Stimulated activated CD4-positive, alpha-beta T cell treated with anti-CD3 and anti-CD28 coated beads, Interleukin-4, amount 100 ng/mL, for 48 hours (primary cell): ENCODE data around the gene TMEM250.

Experiments
- DNase-seq, 2 donors: peaks; one replicate each; pipeline ENCODE4 v3.0.0-alpha.2; 2020; ENCODE audit warnings: low read depth in 2 of 2

Gene TMEM250

DNA sequence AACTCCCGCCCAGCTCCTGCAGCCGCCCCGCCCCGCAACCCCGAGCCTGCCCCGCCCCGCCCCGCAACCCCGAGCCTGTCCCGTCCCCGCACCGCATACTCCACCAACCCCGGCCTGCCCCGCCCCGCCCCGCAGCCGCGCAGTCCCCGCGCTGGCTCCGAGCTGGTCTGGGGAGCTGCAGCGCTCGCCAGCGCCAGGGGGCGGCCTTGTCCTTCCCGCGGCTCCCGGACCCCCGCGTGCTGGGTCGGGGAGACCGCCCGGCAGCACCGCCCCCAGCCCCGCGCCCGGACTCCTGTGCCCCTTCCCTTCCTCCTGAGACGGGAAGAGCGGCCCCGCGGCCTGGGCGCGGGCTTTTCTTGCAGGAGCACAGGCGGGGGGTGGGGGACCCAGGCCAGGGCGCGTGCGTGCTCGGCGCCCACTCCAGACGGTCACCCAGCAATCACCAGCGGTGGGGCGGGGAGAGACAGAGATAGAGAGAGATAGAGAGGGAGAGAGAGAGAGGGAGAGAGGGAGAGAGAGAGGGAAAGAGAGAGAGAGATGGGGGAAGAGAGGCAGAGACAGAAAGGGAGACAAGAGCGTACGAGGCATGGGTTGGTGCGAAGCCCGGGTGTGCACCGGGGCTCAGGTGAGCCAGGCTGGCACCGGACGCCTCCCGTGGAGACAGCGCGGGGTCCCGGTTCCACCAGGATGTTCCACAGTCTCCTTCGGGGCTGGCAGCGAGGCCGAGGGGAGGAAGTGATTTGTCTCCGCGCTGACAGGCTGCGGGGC, 14.7 kb upstream of the TMEM250 start:
- peak in 1 of 2 donors; percentile 22 for DNase-seq

DNA sequence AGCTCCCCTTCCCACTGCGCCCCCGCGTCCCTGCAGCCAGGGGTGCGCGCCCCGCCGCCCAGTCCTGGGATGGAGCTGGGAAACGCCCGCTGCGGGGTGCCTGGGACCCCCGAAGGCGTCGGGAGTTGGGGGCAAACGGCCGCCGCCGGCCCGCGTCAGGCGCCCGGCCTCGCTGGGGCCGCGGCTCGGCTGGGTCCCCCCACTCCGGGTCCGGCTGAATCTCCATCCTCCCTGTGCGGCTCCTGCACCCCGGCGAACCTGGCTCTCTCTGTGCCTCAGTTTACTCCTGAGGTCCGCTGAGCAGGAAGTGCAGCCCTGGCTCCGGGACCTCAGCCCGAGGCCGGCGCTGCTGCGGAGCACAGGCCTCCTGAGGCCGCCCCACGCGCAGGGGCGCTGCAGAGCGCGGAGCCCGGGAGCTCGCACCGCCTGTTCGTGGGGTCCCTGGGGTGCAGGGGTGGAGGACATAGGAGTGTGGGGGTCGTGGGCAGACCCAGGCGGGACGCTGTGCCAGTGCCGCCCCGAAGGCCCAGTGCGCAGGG, 13.9 kb upstream of the TMEM250 start:
- DNase-seq, result no peak

DNA sequence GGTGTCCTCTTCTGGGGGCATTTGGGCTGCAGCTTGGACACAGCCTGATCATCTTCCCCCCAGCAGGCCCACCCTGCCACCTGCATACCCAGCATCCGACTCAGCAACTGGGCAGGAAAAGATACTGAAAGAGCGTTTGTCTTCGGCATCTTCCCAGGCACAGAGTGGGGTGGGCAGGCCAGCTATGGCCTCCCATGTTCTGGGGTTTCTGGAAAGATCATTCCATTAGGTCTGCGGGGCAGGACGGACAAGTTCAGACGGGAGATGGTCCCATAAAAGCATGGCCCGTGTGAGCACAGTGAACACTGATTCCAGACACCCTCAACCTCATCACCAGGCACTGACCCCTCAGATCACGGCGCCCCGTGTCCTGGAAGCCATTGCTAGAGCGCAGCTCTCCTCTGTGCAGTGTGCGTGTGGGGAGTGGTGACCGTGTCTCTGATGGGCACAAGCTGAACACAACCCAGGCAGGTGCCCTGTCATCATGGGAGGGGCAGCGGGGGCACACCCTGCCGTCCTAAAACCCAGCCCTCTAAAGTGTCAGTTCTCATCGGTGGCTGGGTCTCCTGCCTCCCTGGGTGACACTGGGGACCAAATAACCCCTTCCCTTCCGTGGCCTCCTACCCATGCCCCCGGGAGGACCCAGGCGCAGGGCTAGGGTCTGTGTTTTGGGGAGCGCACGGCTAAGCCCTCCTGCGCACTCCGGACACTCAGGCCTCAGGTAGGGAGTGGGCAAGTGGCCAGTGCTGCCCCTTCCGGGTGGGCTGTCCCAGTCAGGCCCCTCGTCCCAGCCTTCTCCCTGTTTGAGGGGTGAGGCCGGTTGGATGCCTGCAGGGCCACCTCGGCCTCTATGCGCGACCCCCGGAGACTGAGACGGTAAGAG, 13.2 kb upstream of the TMEM250 start:
- no peak for DNase-seq

DNA sequence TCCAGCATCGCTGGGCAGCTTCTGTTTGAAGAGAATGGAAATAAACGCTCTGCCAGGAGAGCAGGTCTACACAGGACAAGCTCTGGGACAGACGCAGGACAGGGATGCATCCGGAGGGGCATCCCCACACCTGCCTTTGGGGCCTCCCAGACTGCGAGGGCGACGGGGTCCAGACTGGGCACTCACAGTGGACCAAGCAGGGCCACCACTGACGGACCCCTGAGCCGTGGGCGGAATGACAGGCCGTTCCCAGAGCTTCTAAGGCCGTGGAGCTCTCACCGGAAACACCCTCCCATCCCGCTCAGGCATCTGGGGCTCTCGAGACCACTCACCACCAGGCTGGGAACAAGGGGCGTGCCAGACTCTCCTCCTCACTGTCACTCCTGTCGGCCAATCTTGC, 10.5 kb upstream of the TMEM250 start:
- DNase-seq, result no peak

DNA sequence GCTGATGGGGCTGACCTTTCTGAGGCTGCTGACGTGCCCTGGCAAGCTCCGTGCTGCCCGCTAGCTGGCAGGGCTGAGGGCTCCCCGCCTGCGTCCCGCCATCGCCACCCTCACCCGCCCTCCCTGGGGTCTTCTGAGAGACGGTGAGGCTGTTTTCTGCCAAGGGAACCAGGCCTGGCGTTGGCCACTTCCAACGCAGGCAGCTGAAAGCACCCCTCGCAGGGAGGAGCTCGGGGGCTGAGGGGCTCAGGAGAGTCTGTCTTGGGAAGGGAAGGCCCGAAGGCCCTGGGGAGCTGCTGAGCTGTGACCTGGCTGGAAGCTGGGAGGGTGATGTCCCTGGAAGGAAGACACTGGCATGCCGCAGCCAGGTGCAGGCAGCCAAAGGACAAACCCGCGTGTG, 9.8 kb upstream of the TMEM250 start:
- DNase-seq, result no peak

DNA sequence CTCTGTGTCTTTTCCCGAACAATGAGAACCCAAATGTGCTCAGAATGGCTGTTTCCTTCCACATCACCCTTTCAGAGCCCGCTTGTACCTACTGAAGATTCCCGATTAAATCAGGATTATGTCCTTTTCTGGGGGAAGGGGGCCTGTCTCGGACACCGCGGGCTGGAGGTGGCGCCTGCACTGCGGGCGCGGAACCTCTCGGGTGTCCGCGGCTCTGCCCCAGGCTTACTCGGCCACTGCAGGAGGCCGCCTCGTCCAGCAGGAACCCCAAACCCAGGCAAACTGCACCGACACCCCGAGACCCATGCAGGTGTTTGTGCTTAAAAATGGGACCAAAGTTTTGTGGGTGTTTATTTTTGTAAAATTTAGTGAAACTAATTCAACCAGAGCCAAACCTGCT, 8.6 kb upstream of the TMEM250 start:
- no peak for DNase-seq

DNA sequence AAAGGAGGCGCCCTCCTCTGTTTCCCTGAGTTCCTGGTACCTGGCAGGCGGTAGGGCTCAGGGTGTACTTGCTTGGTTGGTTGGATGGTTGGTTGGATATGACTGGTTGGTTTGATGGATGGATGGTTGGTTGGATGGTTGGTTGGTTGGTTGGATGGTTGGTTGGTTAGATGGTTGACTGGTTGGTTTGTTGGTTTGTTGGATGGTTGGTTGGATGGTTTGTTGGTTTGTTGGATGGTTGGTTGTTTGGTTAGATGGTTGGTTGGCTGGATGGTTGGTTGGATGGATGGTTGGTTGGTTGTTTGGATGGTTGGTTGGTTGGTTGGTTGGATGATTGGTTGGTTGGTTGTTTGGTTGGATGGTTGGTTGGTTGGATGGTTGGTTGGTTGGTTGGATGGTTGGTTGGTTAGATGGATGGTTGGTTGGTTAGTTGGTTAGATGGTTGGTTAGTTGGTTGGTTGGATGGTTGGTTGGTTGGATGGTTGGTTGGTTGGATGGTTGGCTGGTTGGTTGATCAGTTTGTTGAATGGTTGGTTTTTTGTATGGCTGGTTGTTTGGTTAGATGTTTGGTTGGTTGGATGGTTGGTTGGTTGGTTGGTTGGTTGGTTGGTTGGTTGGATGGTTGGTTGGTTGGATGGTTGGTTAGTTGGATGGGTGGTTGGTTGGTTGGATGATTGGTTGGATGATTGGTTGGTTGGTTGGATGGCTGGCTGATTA, 6.5 kb upstream of the TMEM250 start:
- no peak for DNase-seq

DNA sequence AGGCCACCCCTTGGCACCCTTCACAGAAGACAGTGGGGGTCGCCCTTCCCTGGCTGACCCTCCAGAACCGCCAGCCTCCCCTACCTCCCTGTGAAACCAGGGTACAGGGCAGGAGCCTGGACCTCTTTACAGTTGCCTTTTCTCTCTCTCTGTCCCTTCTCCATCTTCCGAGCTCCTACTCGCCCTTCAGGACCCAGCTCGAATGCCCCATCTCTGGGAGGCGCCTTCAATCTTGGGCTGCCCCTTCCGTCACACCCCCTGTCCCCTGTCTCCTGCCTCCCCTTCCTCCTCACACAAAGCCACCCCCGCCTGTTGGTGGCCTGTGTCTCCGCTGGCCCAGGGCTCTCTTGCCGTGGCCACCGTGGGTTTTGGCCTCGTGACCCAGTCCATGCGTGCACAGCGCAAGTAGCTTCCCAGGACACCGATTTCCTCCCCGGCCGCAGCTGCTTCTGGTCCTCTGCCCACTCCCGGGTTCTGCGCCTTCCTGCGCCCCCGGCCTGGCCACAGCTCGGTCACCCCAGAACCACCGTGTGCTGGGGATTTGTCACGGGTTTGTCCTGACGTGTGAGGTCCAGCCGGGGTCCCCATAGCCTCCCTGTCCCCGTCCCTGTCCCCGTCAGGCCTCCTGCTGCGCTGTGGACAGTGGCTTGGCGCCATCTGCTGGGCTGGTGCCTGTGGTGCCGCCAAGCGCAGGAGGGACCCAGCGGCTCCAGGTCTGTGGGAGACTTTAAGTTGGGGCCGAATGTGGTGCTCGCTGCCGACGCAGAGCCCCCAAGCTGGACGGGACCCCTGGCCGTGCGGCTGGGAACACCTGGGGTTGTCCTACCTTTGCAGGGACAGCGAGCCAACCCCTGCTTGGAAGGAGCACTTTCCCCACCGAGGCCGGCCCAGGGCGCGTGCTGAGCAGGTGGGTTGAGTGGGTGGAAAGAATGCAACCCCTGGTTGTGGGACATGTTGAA, 4.0 kb upstream of the TMEM250 start:
- DNase-seq, result peak; percentile 65 to 75

DNA sequence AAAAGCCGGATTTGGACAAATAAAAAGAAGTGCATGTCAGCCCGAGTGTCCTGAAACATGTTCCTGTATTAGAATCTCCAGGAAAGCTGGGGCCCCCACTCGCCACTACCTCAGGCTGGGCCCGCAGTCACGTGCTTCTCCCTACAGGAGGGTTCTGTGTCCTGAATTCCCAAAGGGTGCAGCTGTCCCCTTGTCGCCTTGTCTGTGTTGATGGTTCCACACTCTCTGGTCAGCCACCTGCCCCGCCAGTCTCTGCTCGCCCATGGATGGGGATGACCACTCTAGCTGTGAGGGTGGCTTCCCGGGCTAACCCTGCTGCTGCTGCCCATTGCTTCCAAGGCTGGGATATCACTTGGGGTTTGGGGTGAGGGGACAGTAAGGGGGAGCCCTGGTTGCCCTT, 3.1 kb upstream of the TMEM250 start:
- no peak for DNase-seq

DNA sequence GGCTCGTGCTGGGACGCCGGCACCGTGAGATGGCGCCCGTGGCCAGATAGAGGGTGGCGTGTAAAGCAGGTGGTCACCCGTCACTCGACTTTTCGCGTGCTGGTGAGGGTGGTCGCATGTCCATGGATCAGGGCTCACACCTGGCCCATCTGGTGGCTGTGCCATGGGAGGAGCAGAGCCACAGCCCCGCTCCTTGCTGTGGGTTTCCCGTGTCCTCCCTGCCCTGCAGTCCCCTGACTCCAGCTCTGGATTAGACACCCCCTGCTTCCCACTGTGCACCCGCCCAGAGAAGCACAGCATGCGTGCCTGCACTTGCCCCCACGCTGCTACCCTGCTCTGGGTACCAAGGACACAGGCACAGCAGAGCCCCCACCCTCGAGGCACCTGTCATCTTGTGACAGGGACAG, 1.8 kb upstream of the TMEM250 start:
- no peak for DNase-seq

DNA sequence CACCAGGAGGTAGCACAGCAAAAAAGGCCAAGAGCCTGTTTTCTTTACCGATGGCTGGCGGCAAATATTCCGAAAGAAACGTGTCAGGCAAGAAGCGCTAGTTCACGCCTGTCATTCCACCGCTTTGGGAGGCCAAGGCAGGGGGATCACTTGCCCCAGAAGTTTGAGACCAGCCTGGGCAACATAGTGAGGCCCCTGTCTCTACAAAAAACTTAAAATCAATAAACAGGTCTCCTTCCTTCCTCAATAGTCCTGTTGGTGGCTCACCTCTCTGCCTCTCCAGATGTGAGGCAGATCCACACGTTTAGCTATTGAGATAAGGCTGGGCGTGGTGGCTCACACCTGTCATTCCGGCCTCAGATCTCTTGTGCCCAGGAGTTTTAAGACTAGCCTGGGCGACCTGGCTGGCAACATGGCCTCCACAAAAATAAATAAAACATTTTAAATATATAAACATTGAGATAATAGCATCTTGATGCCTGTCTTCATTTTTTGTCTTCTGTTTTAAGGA, 1.3 kb upstream of the TMEM250 start:
- no peak for DNase-seq

DNA sequence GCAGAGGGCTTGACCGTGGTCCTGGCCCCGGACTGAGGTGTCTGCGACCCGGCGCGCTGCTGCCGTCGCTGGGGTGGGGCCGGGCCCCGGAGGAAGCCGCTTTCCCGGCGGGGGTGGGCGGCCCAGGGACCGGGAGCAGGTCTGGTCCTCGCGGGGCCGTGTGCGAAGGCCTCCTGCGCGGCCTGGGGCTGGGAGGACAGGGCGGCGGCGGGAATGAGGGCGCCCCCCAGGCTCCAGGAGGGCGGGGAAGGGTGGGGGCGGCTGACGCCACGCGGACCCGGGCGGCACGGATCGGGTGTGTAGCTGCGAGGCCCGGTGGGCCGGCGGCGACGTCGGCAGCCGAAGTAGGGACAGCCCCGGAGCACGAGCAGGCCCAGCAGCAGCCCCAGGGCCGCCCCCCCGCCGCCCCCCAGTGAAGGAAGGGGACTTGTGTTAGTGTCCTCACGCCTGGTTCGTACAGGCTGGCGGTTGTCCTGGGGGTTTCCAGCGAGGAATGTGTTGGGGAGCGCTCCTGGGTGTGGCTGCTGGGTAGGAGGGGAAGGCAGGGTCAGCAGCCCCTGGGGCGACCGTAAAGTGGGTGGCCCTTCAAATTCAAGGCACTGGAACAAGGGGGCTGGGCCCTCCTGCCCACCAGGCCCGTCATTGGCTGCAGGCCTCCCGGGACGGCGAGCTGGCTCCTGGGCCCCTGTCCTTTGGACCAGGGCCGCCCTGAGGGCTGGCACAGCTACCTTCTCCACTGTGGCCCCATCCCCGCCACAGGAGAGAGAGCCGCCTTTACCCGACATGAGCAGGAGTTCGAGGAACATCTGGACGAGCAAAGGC, 597 bp upstream of the TMEM250 start:
- no peak for DNase-seq

DNA sequence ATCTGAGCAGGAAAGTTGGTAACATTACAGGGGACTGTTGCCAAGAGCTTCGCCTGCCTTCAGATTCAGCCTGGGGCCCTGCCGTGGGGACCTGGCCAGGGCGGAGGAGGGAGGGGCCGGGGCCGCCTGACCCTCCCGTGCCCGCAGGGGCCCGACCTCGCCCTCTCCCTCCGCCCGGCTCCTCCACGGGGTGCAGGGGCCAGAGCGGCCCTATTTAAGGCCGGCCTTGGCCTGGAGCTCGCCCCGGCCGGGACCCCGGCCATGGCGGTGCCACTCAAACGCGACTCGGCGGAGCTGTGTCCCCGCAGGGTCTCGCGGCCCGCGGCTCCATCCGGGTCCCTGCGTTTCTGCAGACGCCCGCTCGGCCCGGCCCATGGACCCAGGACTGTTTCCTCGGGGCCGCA, 757 bp downstream of the TMEM250 start:
- no peak for DNase-seq

DNA sequence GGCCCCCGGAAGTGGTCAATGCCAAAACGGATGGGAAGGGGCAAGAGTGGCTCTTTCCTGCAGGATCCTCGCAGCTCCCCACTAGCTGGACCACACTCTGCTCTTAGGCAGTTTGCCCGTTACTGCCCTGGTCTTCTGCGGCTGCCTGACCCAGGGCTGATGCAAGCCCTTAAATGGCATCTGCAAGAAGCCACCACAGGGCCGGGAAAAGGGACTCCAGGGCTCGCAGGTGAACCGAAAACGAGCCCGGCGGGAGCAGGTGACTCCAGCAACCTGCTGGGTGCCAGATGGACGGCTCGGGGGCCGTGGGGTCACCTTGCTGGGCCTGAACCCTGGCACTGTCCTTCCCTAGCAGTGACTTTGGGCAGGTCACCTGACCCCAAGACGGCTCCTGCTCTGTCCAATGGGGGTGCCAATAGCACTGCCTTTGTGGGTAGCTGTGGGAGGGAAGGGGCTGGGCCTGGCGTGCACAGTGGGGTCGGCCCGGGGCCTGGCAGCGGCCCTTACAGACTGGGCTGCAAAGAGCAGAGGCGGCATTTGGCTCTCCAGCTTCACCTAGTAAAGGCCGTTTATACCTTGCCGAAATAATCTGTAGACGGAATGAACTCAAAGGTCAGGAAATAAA, 1.3 kb downstream of the TMEM250 start:
- no peak for DNase-seq

DNA sequence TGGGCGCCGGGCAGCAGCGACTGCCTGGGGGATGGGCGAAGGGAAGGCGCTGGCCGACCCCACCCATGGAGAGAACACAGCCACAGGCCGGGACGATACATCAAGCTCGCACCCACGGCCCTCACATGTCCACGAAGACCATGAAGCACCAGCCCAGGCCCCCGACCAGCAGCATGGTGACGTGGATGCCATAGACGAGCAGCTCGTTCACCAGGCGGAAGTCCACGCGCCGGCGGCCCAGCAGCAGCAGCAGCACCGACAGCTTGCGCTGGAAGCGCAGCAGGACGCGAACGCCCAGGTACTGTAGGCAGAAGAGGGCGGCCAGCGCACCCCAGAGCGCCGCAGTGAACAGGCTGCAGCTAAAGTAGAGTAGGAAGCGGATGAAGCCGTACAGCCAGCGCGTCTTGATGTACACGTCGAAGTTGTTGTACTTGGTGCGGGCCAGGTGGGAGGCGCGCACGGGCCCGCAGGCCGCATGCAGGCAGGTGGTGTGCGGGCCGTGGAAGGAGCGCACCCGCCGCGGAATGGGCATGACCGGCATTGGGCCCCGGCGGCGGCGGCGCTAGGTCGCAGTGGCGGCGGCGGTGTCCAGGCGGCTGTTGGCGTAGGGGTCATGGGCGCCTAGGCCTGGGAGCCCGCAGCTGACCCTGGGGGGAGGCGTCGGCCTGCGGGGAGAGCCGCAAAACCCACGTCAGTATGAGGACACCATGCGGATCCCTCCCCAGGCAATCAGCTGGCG, 2.1 kb downstream of the TMEM250 start:
- no peak for DNase-seq

DNA sequence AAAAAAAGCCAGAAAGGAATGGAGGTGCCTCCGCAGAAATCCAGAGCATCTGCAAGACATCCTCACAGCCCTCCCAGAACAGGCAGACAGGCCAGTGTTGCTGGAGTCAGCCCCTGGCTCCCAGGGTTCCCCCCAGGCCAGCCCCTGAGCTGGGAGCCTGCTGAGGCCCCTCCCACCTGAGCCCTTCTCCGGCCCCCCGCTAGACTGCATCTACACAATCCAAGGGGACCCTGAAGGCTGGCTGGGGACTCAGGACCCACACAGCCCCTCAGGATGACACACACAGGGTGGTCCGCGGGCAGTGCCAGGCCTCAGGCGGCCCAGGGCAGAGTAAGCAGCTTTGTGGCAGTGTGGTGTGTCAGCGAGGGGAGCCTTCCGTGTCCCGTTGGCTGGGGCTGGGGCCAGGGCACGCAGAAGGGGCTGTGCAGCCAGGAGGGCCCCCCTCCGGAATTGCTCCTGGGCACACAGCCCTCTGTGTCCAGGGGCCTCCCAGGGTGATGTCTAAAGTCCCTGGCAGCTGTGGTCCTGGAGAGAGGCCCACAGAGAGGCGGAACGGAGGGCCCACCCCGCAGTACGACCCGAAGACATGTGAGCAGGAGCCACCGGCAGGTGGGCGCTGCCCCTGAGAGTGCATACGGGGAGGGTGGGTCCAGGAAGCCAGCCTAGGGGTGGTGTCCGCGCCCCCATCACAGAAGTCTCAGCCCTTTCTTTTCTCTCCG, 2.9 kb downstream of the TMEM250 start:
- DNase-seq, result no peak

DNA sequence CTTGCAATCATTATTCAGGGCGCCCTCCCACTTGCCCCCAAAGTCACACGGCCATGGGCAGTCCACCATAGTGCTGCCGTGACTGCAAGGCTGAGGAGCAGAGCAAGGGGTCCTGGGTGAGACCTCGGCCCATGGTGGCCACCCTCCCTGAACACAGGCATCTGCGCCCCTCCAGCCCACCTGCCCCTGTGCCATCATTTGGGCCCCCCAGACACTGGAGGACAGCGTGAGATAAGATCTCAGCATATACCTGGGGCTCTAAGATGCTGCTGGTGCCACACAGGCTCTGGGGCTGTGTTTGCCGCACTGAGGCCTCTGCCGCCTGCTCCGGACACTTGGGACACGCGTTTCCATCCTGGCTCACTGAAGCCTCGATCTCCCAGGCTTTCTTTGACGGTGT, 3.5 kb downstream of the TMEM250 start:
- DNase-seq, result no peak

DNA sequence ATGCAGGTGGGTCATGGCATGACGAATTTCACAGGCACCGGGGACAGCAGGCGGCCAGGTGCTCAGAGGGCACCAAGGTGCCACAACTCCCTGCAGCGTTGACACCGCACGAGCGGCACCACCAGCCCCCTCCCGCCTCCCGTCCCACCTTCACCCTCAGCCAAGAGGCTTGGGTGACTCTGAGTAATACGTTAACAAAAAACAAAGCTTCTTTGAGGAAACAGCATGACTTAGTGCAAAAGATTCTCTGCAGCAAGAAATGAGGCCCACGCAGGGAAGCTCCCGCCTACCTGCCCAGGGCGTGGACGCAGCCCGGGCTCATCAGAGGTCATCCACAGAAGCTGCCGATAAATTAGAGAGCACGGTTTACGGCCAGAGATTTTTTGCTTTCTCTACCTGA, 4.1 kb downstream of the TMEM250 start:
- DNase-seq, result no peak
